Chondrocyte (in vitro differentiated cells): Measurements from ENCODE around the gene DDA1. TPM values are rescaled to one million over a fixed set of nuclear protein-coding genes. Genes with fewer than 3 reads are reported as not detected.

Experiments used
- DNase-seq: peaks from one replicate; pipeline ENCODE4 v3.0.0; 2021; ENCODE audit warnings: mixed read lengths, low spot score
- H3K27ac Mint-ChIP-seq: one replicate; pipeline ENCODE4 v1.8.0; 2021; ENCODE audit warnings: mild to moderate bottlenecking, moderate library complexity, mixed read lengths; ENCODE audit not compliant: unreplicated experiment
- H3K27me3 Mint-ChIP-seq: 2 replicates; pipeline ENCODE4 v1.8.0; 2021; ENCODE audit warnings: low read depth, mixed read lengths
- H3K36me3 Mint-ChIP-seq: 2 replicates; pipeline ENCODE4 v1.8.0; 2021; ENCODE audit warnings: low read depth, mixed read lengths
- H3K4me1 Mint-ChIP-seq: 2 replicates; pipeline ENCODE4 v1.8.0; 2021; ENCODE audit warnings: low read depth, mild to moderate bottlenecking, mixed read lengths
- H3K4me3 Mint-ChIP-seq: one replicate; pipeline ENCODE4 v1.8.0; 2021; ENCODE audit warnings: mild to moderate bottlenecking, moderate library complexity, mixed read lengths; ENCODE audit not compliant: unreplicated experiment
- H3K9me3 Mint-ChIP-seq: 2 replicates; pipeline ENCODE4 v1.8.0; 2021; ENCODE audit warnings: low read depth, mixed read lengths
- total RNA-seq: library from RNA; stranded (reverse); gene quantifications from 3 replicates; pipeline ENCODE4 v1.2.1, GENCODE V29; 2021
- TF ChIP-seq, protein P1 (sequence below): fragments of 200-600 bp; sonication (generic); IDR thresholded peaks from 2 replicates; pipeline ENCODE4 v1.5.0; 2021; ENCODE audit warnings: antibody characterized with exemption, mild to moderate bottlenecking, moderate library complexity

The DDA1 gene
- total RNA-seq, 1 donor from 2014 or later = 63.9 TPM

DNA sequence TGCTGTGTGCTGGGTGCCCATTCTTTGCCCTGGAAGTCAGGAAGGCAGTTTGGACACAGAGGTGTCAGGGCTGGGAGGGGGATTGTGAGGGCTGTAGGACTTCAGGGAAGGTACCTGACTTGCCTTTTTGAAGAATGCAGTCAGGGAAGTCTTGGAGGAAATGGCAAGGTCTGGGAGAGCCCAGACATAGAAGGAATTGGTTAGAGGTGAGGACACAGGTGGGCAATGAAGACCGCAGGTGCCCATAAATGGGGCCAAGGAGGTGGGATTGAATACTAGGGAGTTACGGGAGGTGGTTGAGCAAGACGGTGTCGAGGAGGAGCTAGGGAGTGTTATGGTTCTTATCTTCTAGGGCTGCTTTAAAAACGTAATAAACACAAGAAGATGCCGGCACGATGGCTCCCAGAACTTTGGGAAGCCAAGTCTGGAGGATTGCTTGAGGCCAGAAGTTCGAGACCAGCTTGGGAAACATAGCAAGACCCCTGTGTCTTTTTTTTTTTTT, 1.4 kb upstream of the DDA1 start:
- Mint-ChIP-seq H3K4me3 (no peak overlapping the region), H3K27ac (peak overlapping the region; percentile 8), H3K36me3 (peaks cover 2% of the 10 kb centered on the region), H3K4me1 (peaks cover 65% of the 10 kb centered on the region), H3K9me3 (no peaks in the 10 kb centered on the region), H3K27me3 (no peaks in the 10 kb centered on the region)
- DNase-seq = no peak
- TF ChIP-seq, protein P1, sequence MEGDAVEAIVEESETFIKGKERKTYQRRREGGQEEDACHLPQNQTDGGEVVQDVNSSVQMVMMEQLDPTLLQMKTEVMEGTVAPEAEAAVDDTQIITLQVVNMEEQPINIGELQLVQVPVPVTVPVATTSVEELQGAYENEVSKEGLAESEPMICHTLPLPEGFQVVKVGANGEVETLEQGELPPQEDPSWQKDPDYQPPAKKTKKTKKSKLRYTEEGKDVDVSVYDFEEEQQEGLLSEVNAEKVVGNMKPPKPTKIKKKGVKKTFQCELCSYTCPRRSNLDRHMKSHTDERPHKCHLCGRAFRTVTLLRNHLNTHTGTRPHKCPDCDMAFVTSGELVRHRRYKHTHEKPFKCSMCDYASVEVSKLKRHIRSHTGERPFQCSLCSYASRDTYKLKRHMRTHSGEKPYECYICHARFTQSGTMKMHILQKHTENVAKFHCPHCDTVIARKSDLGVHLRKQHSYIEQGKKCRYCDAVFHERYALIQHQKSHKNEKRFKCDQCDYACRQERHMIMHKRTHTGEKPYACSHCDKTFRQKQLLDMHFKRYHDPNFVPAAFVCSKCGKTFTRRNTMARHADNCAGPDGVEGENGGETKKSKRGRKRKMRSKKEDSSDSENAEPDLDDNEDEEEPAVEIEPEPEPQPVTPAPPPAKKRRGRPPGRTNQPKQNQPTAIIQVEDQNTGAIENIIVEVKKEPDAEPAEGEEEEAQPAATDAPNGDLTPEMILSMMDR = no peak

DNA sequence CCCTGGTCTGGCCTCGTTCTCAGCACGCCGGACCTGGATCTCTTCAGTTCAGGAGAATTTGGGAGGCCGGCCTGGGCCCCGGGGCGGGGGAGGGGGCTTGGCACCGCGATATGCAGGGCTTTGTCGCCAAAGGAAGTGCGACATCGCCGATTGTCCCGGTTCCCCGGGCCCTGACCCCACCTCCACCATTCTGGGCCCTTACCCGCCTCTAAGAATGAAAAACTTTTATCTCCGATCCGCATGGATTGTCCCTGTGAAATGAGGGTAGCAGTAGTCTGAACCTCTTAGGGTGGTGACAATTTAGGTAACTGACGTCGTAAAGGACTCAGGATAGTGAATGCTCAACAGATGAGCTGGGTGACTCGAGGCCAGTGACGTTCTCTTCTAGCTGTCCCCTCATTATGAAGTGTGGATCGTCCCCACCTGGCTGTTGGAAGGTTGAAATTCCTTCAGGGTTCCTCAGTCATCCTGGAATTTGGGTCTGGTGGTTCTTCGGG, 650 bp downstream of the DDA1 start:
- Mint-ChIP-seq H3K36me3 (peaks cover 2% of the 10 kb centered on the region), H3K4me3 (peak overlapping the region; percentile 85), H3K9me3 (no peaks in the 10 kb centered on the region), H3K27ac (peak overlapping the region; percentile 90), H3K27me3 (no peaks in the 10 kb centered on the region), H3K4me1 (peaks cover 48% of the 10 kb centered on the region)
- no peak for DNase-seq
- TF ChIP-seq, protein P1 = no peak

DNA sequence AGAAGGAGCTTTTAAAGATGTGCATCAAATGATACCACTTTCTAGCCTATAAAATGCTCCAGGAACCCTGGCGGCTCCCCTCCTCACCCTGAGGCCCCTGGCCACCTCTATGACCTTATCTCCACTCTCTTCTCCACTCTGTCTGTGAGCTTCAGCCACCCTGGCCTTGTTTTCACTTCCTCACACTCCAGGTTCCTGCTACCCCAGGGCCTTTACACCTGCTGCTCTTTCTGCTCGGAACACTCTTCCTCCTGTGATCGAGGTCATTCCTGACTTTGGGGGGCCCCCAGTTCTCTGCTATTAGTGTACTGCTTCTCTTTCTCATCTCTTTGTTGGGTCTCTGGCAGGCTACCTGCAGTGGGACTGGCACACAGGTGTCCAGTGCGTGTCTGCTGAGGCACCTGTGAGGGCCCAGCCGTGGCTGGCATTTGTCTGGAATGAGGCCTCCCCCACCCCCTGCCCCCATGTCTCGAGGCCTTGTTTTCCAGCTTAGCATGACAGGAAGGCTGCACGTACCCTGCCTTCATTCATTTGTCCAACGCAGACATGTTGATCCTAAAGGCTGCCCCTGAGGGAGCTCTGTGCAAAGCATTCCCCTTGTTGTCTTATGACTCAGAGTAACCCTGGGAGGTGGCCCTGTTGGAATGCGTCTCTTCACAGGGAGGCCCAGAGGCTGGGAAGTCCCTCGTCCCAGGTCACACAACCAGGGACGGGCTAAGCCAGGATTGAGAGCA, 2.3 kb downstream of the DDA1 start:
- Mint-ChIP-seq H3K4me1 (peaks cover 40% of the 10 kb centered on the region), H3K9me3 (no peaks in the 10 kb centered on the region), H3K27ac (peak overlapping the region; percentile 96), H3K36me3 (peaks cover 10% of the 10 kb centered on the region), H3K27me3 (no peaks in the 10 kb centered on the region), H3K4me3 (peak overlapping the region; percentile 65)
- TF ChIP-seq, protein P1 = no peak
- no peak for DNase-seq

DNA sequence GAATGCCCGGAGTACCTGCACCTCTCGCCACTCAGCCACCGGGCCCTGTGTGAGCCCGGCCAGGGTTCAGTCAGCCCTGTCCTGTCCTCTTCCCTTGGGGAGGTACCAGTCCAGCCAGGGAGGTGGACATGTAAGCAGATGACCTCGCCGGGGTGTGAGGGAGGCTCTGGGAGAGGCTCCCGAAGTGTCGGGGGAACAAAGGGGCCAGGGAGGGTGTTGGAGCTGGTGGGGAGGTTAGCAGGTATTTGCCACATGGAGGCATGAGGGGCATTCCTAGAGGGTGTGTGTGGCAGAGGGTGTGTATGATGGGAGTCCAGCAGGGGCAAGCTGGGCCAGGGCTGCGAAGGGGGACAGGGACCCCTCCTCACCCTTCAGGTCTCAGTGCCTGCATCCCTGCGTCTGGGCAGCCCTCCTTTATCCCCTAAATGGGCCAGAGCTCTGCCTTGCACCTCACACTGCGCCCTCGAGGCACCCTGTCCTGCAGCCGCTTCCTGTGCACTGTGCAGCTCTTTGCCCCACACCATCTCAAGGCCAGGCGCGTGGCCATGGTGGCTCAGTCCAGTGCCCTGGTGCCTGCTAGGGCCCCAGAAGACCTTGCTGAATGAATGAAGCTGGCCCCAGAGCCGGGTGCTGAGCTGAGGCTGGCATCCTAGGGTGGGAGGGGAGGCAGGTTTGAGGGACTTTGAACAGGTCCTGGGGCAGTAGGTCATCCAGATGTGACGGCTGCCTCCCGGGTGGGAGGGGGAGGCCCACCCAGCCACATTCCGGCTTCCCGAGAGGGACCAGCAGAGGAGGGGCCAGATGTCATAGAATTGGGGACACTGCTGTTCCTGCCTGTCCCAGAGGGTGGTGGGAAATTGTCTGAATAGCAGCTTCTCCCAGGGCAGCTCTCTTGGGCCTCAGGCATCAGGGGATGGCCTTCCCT, 3.1 kb downstream of the DDA1 start:
- H3K27me3 Mint-ChIP-seq = no peaks in the 10 kb centered on the region
- H3K4me3 Mint-ChIP-seq = peak overlapping the region; percentile 65
- H3K27ac Mint-ChIP-seq = peak overlapping the region; percentile 96
- H3K4me1 Mint-ChIP-seq = peaks cover 37% of the 10 kb centered on the region
- peaks cover 10% of the 10 kb centered on the region for H3K36me3 Mint-ChIP-seq
- TF ChIP-seq, protein P1 = no peak
- H3K9me3 Mint-ChIP-seq = no peaks in the 10 kb centered on the region
- no peak for DNase-seq

DNA sequence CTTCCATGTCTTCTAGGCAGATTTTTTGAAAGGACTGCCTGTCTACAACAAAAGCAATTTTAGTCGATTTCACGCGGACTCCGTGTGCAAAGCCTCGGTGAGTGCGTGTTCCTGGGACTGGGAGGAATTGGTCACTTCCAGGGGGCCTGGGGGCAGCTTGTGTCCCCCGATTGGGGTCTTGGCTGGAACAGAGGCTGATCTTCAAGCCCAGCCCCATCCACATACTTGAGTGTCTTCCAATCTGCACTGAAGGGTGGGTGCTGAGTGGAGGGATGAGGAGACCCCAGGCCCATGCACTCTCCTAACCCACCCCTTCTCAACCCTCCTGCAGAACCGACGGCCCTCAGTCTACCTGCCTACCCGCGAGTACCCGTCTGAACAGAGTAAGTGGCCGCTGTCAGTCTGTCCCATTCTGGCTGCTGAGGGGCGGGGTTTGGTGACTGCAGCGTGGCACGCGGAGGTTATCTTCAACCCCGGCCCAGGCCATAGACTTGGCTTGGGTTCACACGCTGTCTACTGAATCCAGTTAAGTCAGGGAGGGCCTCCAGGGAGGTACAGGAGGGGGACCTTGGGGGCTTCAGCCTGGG, 4.7 kb downstream of the DDA1 start:
- H3K9me3 Mint-ChIP-seq = no peaks in the 10 kb centered on the region
- no peak overlapping the region for H3K4me3 Mint-ChIP-seq
- DNase-seq = no peak
- H3K27ac Mint-ChIP-seq = peak overlapping the region; percentile 17
- peaks cover 31% of the 10 kb centered on the region for H3K4me1 Mint-ChIP-seq
- H3K36me3 Mint-ChIP-seq = peaks cover 12% of the 10 kb centered on the region
- TF ChIP-seq, protein P1 = no peak
- no peaks in the 10 kb centered on the region for H3K27me3 Mint-ChIP-seq
